IPS DF 19.7 (cell line): ENCODE results near the gene TNXB.
"Not testable (repeated sequence)": the region's sequence is repeated elsewhere in the genome, so short reads cannot be mapped to it uniquely, and the experiment has no call there.

Source experiments
- DNase-seq: peaks from one replicate; pipeline ENCODE4 v3.0.0-alpha.2; 2013; ENCODE audit warnings: low read depth, low spot score

TNXB gene

GRCh38 chr6:32112431-32112980, 3.4 kb upstream of the TNXB start:
- DNase-seq: no peak

GRCh38 chr6:32111424-32112066, 2.4 kb upstream of the TNXB start:
- DNase-seq: no peak

GRCh38 chr6:32110632-32111031, 1.5 kb upstream of the TNXB start:
- DNase-seq: no peak

GRCh38 chr6:32109765-32110160, 625 bp upstream of the TNXB start:
- DNase-seq: no peak

- no peak for DNase-seq
Observed at GRCh38 chr6:32108727-32109113, 418 bp downstream of the TNXB start.

- DNase-seq: no peak
Observed at GRCh38 chr6:32108094-32108627, 977 bp downstream of the TNXB start.

- DNase-seq: no peak
Observed at GRCh38 chr6:32107406-32107805, 1.7 kb downstream of the TNXB start.

GRCh38 chr6:32105433-32105832, 3.7 kb downstream of the TNXB start:
- no peak for DNase-seq

GRCh38 chr6:32102255-32102654, 6.9 kb downstream of the TNXB start:
- no peak for DNase-seq

- not testable (repeated sequence) for DNase-seq
Observed at GRCh38 chr6:32100251-32100650, 8.9 kb downstream of the TNXB start.

GRCh38 chr6:32097364-32097763, 11.8 kb downstream of the TNXB start:
- DNase-seq: no peak

- no peak for DNase-seq
Observed at GRCh38 chr6:32096394-32097258, 12.5 kb downstream of the TNXB start.

GRCh38 chr6:32096087-32096393, 13.1 kb downstream of the TNXB start:
- DNase-seq: no peak

GRCh38 chr6:32095338-32096086, 13.6 kb downstream of the TNXB start:
- DNase-seq: no peak

GRCh38 chr6:32092760-32093497, 16.2 kb downstream of the TNXB start:
- DNase-seq: no peak

- no peak for DNase-seq
Observed at GRCh38 chr6:32089082-32089828, 19.9 kb downstream of the TNXB start.

- DNase-seq: no peak
Observed at GRCh38 chr6:32088487-32089049, 20.6 kb downstream of the TNXB start.

GRCh38 chr6:32087574-32088486, 21.3 kb downstream of the TNXB start:
- DNase-seq: peak; percentile 67
